B cell (primary cell): ENCODE data around the gene TMEM120A. TPM values are rescaled to one million over a fixed set of nuclear protein-coding genes. Genes with fewer than 3 reads are reported as not detected.

Experiments used
- ATAC-seq: fragments of 200-7000 bp; cut with Tn5 transposase; one replicate; pipeline ENCODE4 v1.10.0; 2021; ENCODE audit warnings: low read depth, mild to moderate bottlenecking, moderate number of reproducible peaks, moderate library complexity
- CTCF ChIA-PET: fragments of 350-600 bp; sonication (Branson Sonifier 250); formaldehyde crosslinking; loops from one replicate; lab custom pipeline; 2021; ENCODE audit warnings: antibody characterized with exemption, inconsistent platforms; lab: Charles Lee
- POLR2A ChIA-PET: fragments of 350-600 bp; sonication (Branson Sonifier 250); formaldehyde crosslinking; loops from one replicate; lab custom pipeline; 2021; ENCODE audit warnings: antibody characterized with exemption; lab: Charles Lee
- DNase-seq: peaks from one replicate; pipeline ENCODE4 v3.0.0; 2013
- H2AFZ ChIP-seq: 2 replicates; pipeline ENCODE4 v1.6.1; 2012; ENCODE audit warnings: mild to moderate bottlenecking, low read depth, low read length; ENCODE audit not compliant: insufficient read depth, poor library complexity, severe bottlenecking
- H3K27ac ChIP-seq, 2 donors: 1 replicate in 1 of 2; 2 replicates in 1 of 2; pipeline ENCODE4 v1.5.1; 2012 to 2013; ENCODE audit warnings: low read length in 2 of 2, mild to moderate bottlenecking in 2 of 2, moderate library complexity in 1 of 2
- H3K27me3 ChIP-seq, 4 experiments: fragments of 200-600 bp in 1 of 4; sonication (generic) in 1 of 4; replicated peaks in 1 of 4; 1 replicate in 2 of 4; 2 replicates in 2 of 4; pipeline versions ENCODE4 v1.6.1 to v1.7.0; 2013 to 2016; ENCODE audit warnings: low read length in 3 of 4, mild to moderate bottlenecking in 2 of 4, mixed read lengths in 1 of 4, moderate library complexity in 1 of 4; ENCODE audit not compliant: insufficient read depth in 4 of 4, control insufficient read depth in 3 of 4; ENCODE audit errors: control extremely low read depth in 1 of 4
- H3K36me3 ChIP-seq, 2 experiments: replicated peaks in 1 of 2; 1 replicate in 1 of 2; 2 replicates in 1 of 2; pipeline versions ENCODE4 v1.6.1 to v1.7.1; 2013; ENCODE audit warnings: low read length in 1 of 2; ENCODE audit not compliant: insufficient read depth in 2 of 2, control insufficient read depth in 1 of 2; ENCODE audit errors: control extremely low read depth in 1 of 2, extremely low read depth in 1 of 2
- H3K4me1 ChIP-seq, 2 donors: fragments of 200-600 bp in 1 of 2; sonication (generic) in 1 of 2; 1 replicate in 1 of 2; 2 replicates in 1 of 2; pipeline versions ENCODE4 v1.5.1 to v1.6.1; 2013 to 2017; ENCODE audit warnings: low read length in 2 of 2; ENCODE audit not compliant: control insufficient read depth in 2 of 2, insufficient read depth in 2 of 2
- H3K4me2 ChIP-seq: replicated peaks from 2 replicates; pipeline ENCODE3; 2012; ENCODE audit warnings: mild to moderate bottlenecking, low read depth, low read length; ENCODE audit not compliant: poor library complexity, severe bottlenecking
- H3K4me3 ChIP-seq, 5 experiments: fragments of 200-600 bp in 1 of 5; sonication (generic) in 1 of 5; 1 replicate in 3 of 5; 2 replicates in 2 of 5; pipeline versions ENCODE4 v1.5.1 to v1.7.0; 2011 to 2016; ENCODE audit warnings: low read length in 4 of 5, mild to moderate bottlenecking in 4 of 5, low read depth in 2 of 5, control low read depth in 1 of 5, moderate library complexity in 1 of 5; ENCODE audit not compliant: insufficient read depth in 1 of 5; ENCODE audit errors: control extremely low read depth in 1 of 5, extremely low read depth in 1 of 5
- H3K79me2 ChIP-seq: fragments of 200-600 bp; sonication (generic); one replicate; pipeline ENCODE4 v1.6.0; 2016; ENCODE audit warnings: low read length; ENCODE audit not compliant: control insufficient read depth, insufficient read depth
- H3K9ac ChIP-seq: fragments of 200-600 bp; sonication (generic); 2 replicates; pipeline ENCODE4 v1.6.1; 2017; ENCODE audit warnings: mild to moderate bottlenecking, low read length, moderate library complexity
- H3K9me3 ChIP-seq, 3 donors: one replicate each; pipeline versions ENCODE4 v1.6.1 to v1.7.1; 2013; ENCODE audit warnings: low read length in 2 of 3; ENCODE audit not compliant: control insufficient read depth in 2 of 3, insufficient read depth in 1 of 3; ENCODE audit errors: control extremely low read depth in 1 of 3
- H4K20me1 ChIP-seq: 2 replicates; pipeline ENCODE4 v1.6.0; 2012; ENCODE audit warnings: mild to moderate bottlenecking, low read length; ENCODE audit not compliant: insufficient read depth, control insufficient read depth, poor library complexity, severe bottlenecking
- H3K27ac Mint-ChIP-seq: one replicate; pipeline ENCODE4 v1.8.0; 2021; ENCODE audit warnings: mixed read lengths
- H3K27me3 Mint-ChIP-seq: one replicate; pipeline ENCODE4 v1.8.0; 2021; ENCODE audit warnings: mixed read lengths
- H3K4me1 Mint-ChIP-seq: one replicate; pipeline ENCODE4 v1.8.0; 2021; ENCODE audit warnings: mixed read lengths
- H3K4me3 Mint-ChIP-seq: one replicate; pipeline ENCODE4 v1.8.0; 2021; ENCODE audit warnings: mixed read lengths
- H3K9me3 Mint-ChIP-seq: one replicate; pipeline ENCODE4 v1.8.0; 2022; ENCODE audit warnings: mixed read lengths; ENCODE audit not compliant: insufficient read depth
- EZH2 ChIP-seq: IDR thresholded peaks from 2 replicates; pipeline ENCODE4 v1.6.1; 2012; ENCODE audit warnings: borderline replicate concordance, low read depth, mild to moderate bottlenecking, moderate library complexity, low read length; ENCODE audit not compliant: insufficient read depth, poor library complexity, severe bottlenecking
- WGBS: methylation state at CpG from one replicate; pipeline ENCODE4 v1.1.5; 2013; ENCODE audit warnings: missing lambda C conversion rate; ENCODE audit not compliant: insufficient coverage; 5-methylcytosine and 5-hydroxymethylcytosine counted together
- intact Hi-C: fragments of 100-400 bp; cut with micrococcal nuclease; formaldehyde crosslinking; loops from one replicate; pipeline ENCODE4 v1.10.0; 2022
- polyA plus RNA-seq: library from polyadenylated mRNA; depleted of rRNA; stranded (reverse); fragments of >200 nt; gene quantifications from 2 replicates; pipeline ENCODE4 v1.2.3, GENCODE V29; 2012
- total RNA-seq, 2 donors: library from RNA; stranded (reverse); fragments of 120-200 nt in 1 of 2; gene quantifications; 1 replicate in 1 of 2; 2 replicates in 1 of 2; pipeline versions ENCODE4 v1.2.3 to v1.2.4, GENCODE V29; 2013 to 2022
- TF ChIP-seq, protein P1 (sequence below): fragments of 200-600 bp; IDR thresholded peaks from one replicate; pipeline ENCODE4 v1.8.0; 2022; ENCODE audit warnings: antibody characterized with exemption, mild to moderate bottlenecking

Gene TMEM120A
- total and polyA plus RNA-seq, 2 donors (not counting 1 experiment from before 2014, with no cell fraction given): 39.0 to 49.3 TPM

DNA sequence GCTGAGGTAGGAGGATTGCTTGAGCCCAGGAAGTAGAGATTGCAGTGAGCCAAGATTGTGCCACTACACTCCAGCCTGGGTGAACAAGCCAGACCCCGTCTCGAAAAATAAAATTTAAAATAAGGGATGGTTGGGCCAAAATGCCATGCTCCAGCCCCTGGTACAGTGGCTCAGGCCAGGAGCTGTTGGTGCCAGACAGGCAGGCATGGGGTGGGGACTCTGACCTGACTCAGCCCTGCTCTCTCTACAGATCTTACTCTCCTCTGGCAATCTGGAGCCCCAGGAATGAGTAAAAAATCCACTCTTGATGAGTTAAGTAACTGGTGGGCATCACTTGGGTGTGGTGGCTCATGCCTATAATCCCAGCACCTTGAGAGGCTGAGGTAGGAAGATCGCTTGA is 8.4 kb upstream of the TMEM120A start:
- Histone ChIP-seq H4K20me1 (no peaks in the 10 kb centered on the region), H3K36me3 (peaks cover 0 to 35% of the 10 kb centered on the region in 2 experiments), H3K9ac (no peak overlapping the region), H3K4me2 (no peak overlapping the region), H3K4me1 (no peaks in the 10 kb centered on the region), H3K4me3 (no peak overlapping the region), H3K27me3 (no peaks in the 10 kb centered on the region), H3K27ac (no peak overlapping the region), H3K9me3 (no peaks in the 10 kb centered on the region), H2AFZ (no peak overlapping the region), H3K79me2 (no peaks in the 10 kb centered on the region)
- no peaks in the 10 kb centered on the region for H3K4me1 Mint-ChIP-seq
- TF ChIP-seq, protein P1, sequence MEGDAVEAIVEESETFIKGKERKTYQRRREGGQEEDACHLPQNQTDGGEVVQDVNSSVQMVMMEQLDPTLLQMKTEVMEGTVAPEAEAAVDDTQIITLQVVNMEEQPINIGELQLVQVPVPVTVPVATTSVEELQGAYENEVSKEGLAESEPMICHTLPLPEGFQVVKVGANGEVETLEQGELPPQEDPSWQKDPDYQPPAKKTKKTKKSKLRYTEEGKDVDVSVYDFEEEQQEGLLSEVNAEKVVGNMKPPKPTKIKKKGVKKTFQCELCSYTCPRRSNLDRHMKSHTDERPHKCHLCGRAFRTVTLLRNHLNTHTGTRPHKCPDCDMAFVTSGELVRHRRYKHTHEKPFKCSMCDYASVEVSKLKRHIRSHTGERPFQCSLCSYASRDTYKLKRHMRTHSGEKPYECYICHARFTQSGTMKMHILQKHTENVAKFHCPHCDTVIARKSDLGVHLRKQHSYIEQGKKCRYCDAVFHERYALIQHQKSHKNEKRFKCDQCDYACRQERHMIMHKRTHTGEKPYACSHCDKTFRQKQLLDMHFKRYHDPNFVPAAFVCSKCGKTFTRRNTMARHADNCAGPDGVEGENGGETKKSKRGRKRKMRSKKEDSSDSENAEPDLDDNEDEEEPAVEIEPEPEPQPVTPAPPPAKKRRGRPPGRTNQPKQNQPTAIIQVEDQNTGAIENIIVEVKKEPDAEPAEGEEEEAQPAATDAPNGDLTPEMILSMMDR: no peak
- TF ChIP-seq EZH2: no peak
- intact Hi-C loops: no loop called here
- no peak for ATAC-seq
- DNase-seq: no peak
- ChIA-PET POLR2A (no interaction called here), CTCF (interaction anchor here (3.0 kb wide), 1 partner anchor 17 kb away, joined by 10 read pairs; no protein-coding TSS in a partner anchor)
- no peak overlapping the region for H3K4me3 Mint-ChIP-seq
- H3K9me3 Mint-ChIP-seq: no peaks in the 10 kb centered on the region
- 100% methylated on average over 1 of the region's 3 CpGs for WGBS
- no peaks in the 10 kb centered on the region for H3K27me3 Mint-ChIP-seq
- no peak overlapping the region for H3K27ac Mint-ChIP-seq

DNA sequence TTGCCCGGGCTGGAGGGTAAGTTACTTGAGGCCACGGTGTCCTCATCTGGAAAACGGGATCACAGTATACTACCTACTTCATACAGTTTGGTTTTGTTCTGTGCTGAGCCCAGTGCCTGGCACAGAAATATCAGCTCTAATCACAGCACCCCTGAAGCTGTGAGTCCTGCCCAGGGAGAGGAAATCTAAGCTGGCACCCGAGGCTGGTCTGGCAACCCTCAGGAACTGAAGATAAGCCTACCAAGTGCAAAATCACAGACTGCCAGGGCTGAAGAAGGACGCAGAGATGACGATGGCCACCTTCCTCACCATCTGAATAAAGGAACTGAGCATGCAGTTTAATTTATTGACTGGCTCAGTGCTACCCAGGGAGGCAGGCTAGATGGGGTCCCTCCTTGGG is 7.7 kb upstream of the TMEM120A start:
- H3K4me3 Mint-ChIP-seq: no peak overlapping the region
- no peak for ATAC-seq
- no peak overlapping the region for H3K27ac ChIP-seq
- peaks cover 0 to 35% of the 10 kb centered on the region in 2 experiments for H3K36me3 ChIP-seq
- ChIA-PET POLR2A (no interaction called here), CTCF (interaction anchor here (3.0 kb wide), 1 partner anchor 18 kb away, joined by 10 read pairs; no protein-coding TSS in a partner anchor)
- peaks cover 5% of the 10 kb centered on the region for H3K4me1 Mint-ChIP-seq
- H3K9me3 Mint-ChIP-seq: no peaks in the 10 kb centered on the region
- no peaks in the 10 kb centered on the region for H3K27me3 Mint-ChIP-seq
- no peak overlapping the region for H3K4me2 ChIP-seq
- no peaks in the 10 kb centered on the region for H3K4me1 ChIP-seq
- no peaks in the 10 kb centered on the region for H4K20me1 ChIP-seq
- no peak overlapping the region for H3K4me3 ChIP-seq
- no peak overlapping the region for H3K27ac Mint-ChIP-seq
- H3K9ac ChIP-seq: no peak overlapping the region
- DNase-seq: no peak
- no peaks in the 10 kb centered on the region for H3K9me3 ChIP-seq
- intact Hi-C loops: no loop called here
- no peaks in the 10 kb centered on the region for H3K27me3 ChIP-seq
- H2AFZ ChIP-seq: no peak overlapping the region
- H3K79me2 ChIP-seq: no peaks in the 10 kb centered on the region
- 100% methylated on average over 6 of the region's 6 CpGs for WGBS
- no peak for TF ChIP-seq EZH2
- TF ChIP-seq, protein P1: no peak
